Keratinocyte (primary cell): ENCODE data around the gene SVOPL. TPM values are rescaled to one million over a fixed set of nuclear protein-coding genes. Genes with fewer than 3 reads are reported as not detected.

Experiments
- DNase-seq: peaks from one replicate; pipeline ENCODE4 v3.0.0-alpha.2; 2011; ENCODE audit warnings: low read depth, missing footprints, low spot score
- FAIRE-seq: peaks from 2 replicates; lab custom pipeline; 2011; peaks lifted over from hg19 to GRCh38; lab: Jason Lieb, UNC
- H2AFZ ChIP-seq: 2 replicates; pipeline ENCODE4 v1.6.0; 2012; ENCODE audit warnings: low read length, control low read depth, inconsistent platforms; ENCODE audit not compliant: control insufficient read depth
- H3K27ac ChIP-seq: 2 replicates; pipeline ENCODE4 v1.5.1; 2011; ENCODE audit warnings: low read length; ENCODE audit not compliant: control insufficient read depth, insufficient read depth
- H3K27me3 ChIP-seq: 3 replicates; pipeline ENCODE4 v1.6.0; 2011; ENCODE audit warnings: low read length; ENCODE audit not compliant: control insufficient read depth, insufficient read depth; ENCODE audit errors: extremely low read depth
- H3K36me3 ChIP-seq, 2 experiments: 2 replicates in 1 of 2; 3 replicates in 1 of 2; pipeline ENCODE4 v1.5.1; 2011; ENCODE audit warnings: low read length in 2 of 2, mild to moderate bottlenecking in 1 of 2; ENCODE audit not compliant: control insufficient read depth in 2 of 2, insufficient read depth in 2 of 2; ENCODE audit errors: extremely low read depth in 1 of 2
- H3K4me1 ChIP-seq: 3 replicates; pipeline ENCODE4 v1.5.1; 2011; ENCODE audit warnings: low read length; ENCODE audit not compliant: control insufficient read depth, insufficient read depth; ENCODE audit errors: extremely low read depth
- H3K4me2 ChIP-seq: 3 replicates; pipeline ENCODE4 v1.6.0; 2011; ENCODE audit warnings: low read depth, low read length; ENCODE audit not compliant: control insufficient read depth, insufficient read depth; ENCODE audit errors: extremely low read depth
- H3K4me3 ChIP-seq, 3 experiments: fragments of 200-600 bp in 1 of 3; sonication (generic) in 1 of 3; 2 replicates in 2 of 3; 3 replicates in 1 of 3; pipeline ENCODE4 v1.5.1; 2011 to 2016; ENCODE audit warnings: low read length in 3 of 3, mild to moderate bottlenecking in 3 of 3, control low read depth in 2 of 3, inconsistent platforms in 1 of 3, low read depth in 1 of 3, mixed read lengths in 1 of 3, mixed run types in 1 of 3, moderate library complexity in 1 of 3; ENCODE audit not compliant: control insufficient read depth in 2 of 3, insufficient read depth in 2 of 3; ENCODE audit errors: extremely low read depth in 1 of 3
- H3K79me2 ChIP-seq: 2 replicates; pipeline ENCODE4 v1.6.0; 2012; ENCODE audit warnings: low read length; ENCODE audit not compliant: control insufficient read depth, insufficient read depth
- H3K9ac ChIP-seq: 3 replicates; pipeline ENCODE4 v1.6.0; 2011; ENCODE audit warnings: low read length; ENCODE audit not compliant: control insufficient read depth, insufficient read depth; ENCODE audit errors: extremely low read depth
- H3K9me1 ChIP-seq: 3 replicates; pipeline ENCODE4 v1.6.0; 2011; ENCODE audit warnings: low read length; ENCODE audit not compliant: control insufficient read depth, insufficient read depth; ENCODE audit errors: extremely low read depth
- H3K9me3 ChIP-seq: 2 replicates; pipeline ENCODE4 v1.5.1; 2012; ENCODE audit warnings: low read depth, low read length; ENCODE audit not compliant: control insufficient read depth
- H4K20me1 ChIP-seq: 3 replicates; pipeline ENCODE4 v1.6.0; 2011; ENCODE audit warnings: low read length; ENCODE audit not compliant: control insufficient read depth, insufficient read depth; ENCODE audit errors: extremely low read depth
- CTCF ChIP-seq, 3 experiments: IDR thresholded peaks in 1 of 3; conservative IDR thresholded peaks in 1 of 3; optimal IDR thresholded peaks in 1 of 3; 2 replicates in 2 of 3; 3 replicates in 1 of 3; pipeline versions ENCODE3 to v1.5.1; 2011; ENCODE audit warnings: low read length in 3 of 3, mild to moderate bottlenecking in 3 of 3, moderate library complexity in 2 of 3, control low read depth in 1 of 3, inconsistent platforms in 1 of 3; ENCODE audit not compliant: insufficient read depth in 2 of 3; ENCODE audit errors: extremely low read depth in 1 of 3
- EZH2 ChIP-seq: IDR thresholded peaks from one replicate; pipeline ENCODE4 v1.6.1; 2012; ENCODE audit warnings: inconsistent platforms, mild to moderate bottlenecking, low read length, moderate library complexity
- dilution Hi-C: fragments of 300-500 bp; cut with MboI; formaldehyde crosslinking; loops from one replicate; pipeline ENCODE4 v1.7.0; 2020; ENCODE audit warnings: low sequenced_read_pairs; ENCODE audit not compliant: extremely low pct_ligation_motif_present
- polyA plus RNA-seq, 5 experiments: library from polyadenylated mRNA; depleted of rRNA in 3 of 5; stranded (reverse) in 3 of 5; stranded (forward) in 1 of 5; unstranded in 1 of 5; fragments of >200 nt; gene quantifications; 1 replicate in 1 of 5; 2 replicates in 3 of 5; 3 replicates in 1 of 5; pipeline versions ENCODE4 v1.2.1 to v1.2.3, GENCODE V29; 2011 to 2012; ENCODE audit warnings: missing spikeins in 2 of 5, low read depth in 1 of 5, low replicate concordance in 1 of 5

The SVOPL gene
- polyA plus RNA-seq, 1 donor (not counting 4 experiments of a cell fraction or from before 2014, with no cell fraction given) = not detected

- Histone ChIP-seq H3K9me3 (peaks cover 5% of the 10 kb centered on the region), H3K9ac (no peak overlapping the region), H4K20me1 (no peaks in the 10 kb centered on the region), H3K27me3 (no peaks in the 10 kb centered on the region), H3K4me1 (no peaks in the 10 kb centered on the region), H3K79me2 (no peaks in the 10 kb centered on the region), H3K4me2 (no peak overlapping the region), H3K9me1 (no peaks in the 10 kb centered on the region), H3K27ac (no peak overlapping the region), H3K36me3 (no peaks in the 10 kb centered on the region), H3K4me3 (no peak overlapping the region), H2AFZ (no peak overlapping the region)
- dilution Hi-C loops = no loop called here
- no peak for DNase-seq
- TF ChIP-seq CTCF (optimal IDR thresholded peaks at IDR 0.05 in 1 of 3, IDR thresholded peaks at IDR 0.05 in 1 of 3, conservative IDR thresholded peaks at IDR 0.05 in 1 of 3; ENCODE audit: extremely low read depth in 1 of 3, insufficient read depth in 2 of 3, low read length in 3 of 3) = no peak
- no peak for TF ChIP-seq EZH2
- FAIRE-seq = no peak
These were observed 68.8 kb downstream of the SVOPL start for GRCh38 chr7:138632384-138632783.

GRCh38 chr7:138630059-138630610 is 71.0 kb downstream of the SVOPL start:
- no peak overlapping the region for H3K9ac ChIP-seq
- no peaks in the 10 kb centered on the region for H3K36me3 ChIP-seq
- TF ChIP-seq EZH2 (no peak), CTCF (optimal IDR thresholded peaks at IDR 0.05 in 1 of 3, IDR thresholded peaks at IDR 0.05 in 1 of 3, conservative IDR thresholded peaks at IDR 0.05 in 1 of 3; ENCODE audit: extremely low read depth in 1 of 3, insufficient read depth in 2 of 3, low read length in 3 of 3) (no peak)
- dilution Hi-C loops = no loop called here
- H3K27ac ChIP-seq = no peak overlapping the region
- peaks cover 5% of the 10 kb centered on the region for H3K9me3 ChIP-seq
- no peak overlapping the region for H3K4me3 ChIP-seq
- DNase-seq (no peak), FAIRE-seq (no peak)
- no peak overlapping the region for H2AFZ ChIP-seq
- H3K9me1 ChIP-seq = no peaks in the 10 kb centered on the region
- H3K79me2 ChIP-seq = no peaks in the 10 kb centered on the region
- no peaks in the 10 kb centered on the region for H3K4me1 ChIP-seq
- H3K27me3 ChIP-seq = no peaks in the 10 kb centered on the region
- H3K4me2 ChIP-seq = no peak overlapping the region
- no peaks in the 10 kb centered on the region for H4K20me1 ChIP-seq
